ENCODE measurements around the gene BTRC. TPM values are rescaled to one million over a fixed set of nuclear protein-coding genes. Genes with fewer than 3 reads are reported as not detected.

Gene BTRC
- total and polyA plus RNA-seq, 7 donors = 2.4 to 32.6 (median 9.4) TPM

DNA sequence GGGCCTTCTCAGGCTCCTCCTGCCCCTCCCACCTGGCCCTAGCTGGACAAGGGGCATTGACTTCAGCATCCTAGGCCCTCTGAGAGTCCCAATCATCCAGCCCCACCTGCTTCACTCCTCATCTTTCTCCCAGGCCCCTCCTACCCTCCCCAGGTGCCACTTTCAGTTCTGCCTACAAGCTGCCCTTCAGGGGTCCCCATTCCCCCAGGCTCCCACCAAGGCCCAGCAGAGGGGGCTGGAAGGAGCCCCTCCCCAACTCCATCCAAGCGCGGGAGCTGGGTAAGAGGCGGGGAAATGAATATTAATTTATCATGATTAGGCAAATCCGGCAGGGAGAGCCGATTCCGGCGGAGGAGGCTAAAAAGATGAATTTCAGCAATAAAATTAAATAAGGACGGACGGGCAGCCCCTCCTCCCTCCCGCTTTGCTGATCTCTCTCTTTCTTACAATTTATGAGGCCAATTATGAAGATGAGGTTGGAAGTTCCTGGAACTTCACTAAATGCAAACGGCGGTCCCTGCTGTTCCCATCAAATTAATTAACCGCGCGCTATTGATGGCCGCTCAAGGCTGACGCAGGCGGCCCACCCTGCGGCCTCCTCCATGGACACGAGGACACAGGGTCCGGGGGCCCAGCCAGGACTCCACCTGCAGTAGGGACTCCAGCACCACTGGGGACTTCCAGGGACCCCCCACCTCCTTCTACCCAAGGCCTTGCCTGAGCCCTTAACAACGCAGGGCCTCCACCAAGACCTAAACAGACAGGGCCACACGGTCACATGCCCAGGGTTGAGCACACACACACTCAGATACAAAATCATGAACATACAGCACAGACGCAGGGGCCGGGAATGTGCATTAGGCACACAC is 220.2 kb downstream of the BTRC start:
- TF ChIP-seq POLR2AphosphoS5 (IDR thresholded peaks at IDR 0.05) (peak in 1 of 4 donors; percentile 16), EP300 (IDR thresholded peaks at IDR 0.05) (no peak)
- TF ChIP-seq, protein P1, sequence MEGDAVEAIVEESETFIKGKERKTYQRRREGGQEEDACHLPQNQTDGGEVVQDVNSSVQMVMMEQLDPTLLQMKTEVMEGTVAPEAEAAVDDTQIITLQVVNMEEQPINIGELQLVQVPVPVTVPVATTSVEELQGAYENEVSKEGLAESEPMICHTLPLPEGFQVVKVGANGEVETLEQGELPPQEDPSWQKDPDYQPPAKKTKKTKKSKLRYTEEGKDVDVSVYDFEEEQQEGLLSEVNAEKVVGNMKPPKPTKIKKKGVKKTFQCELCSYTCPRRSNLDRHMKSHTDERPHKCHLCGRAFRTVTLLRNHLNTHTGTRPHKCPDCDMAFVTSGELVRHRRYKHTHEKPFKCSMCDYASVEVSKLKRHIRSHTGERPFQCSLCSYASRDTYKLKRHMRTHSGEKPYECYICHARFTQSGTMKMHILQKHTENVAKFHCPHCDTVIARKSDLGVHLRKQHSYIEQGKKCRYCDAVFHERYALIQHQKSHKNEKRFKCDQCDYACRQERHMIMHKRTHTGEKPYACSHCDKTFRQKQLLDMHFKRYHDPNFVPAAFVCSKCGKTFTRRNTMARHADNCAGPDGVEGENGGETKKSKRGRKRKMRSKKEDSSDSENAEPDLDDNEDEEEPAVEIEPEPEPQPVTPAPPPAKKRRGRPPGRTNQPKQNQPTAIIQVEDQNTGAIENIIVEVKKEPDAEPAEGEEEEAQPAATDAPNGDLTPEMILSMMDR (IDR thresholded peaks at IDR 0.05) = no peak
- H3K4me1 ChIP-seq = peaks cover 0 to 19% (median 17%) of the 10 kb centered on the region in 4 donors
- no peak overlapping the region for H3K27ac ChIP-seq
- no peak overlapping the region for H3K4me3 ChIP-seq
- H3K36me3 ChIP-seq = peaks cover 0 to 20% (median 4%) of the 10 kb centered on the region in 4 donors
- 90 to 92% methylated on average over 25 of the region's 25 CpGs for WGBS, 2 donors
- no peak for DNase-seq
- intact Hi-C loops (cut with DNase I) = no loop called here
- peaks cover 0 to 4% (median 3%) of the 10 kb centered on the region in 4 donors for H3K9me3 ChIP-seq
- H3K27me3 ChIP-seq = peaks cover 12 to 19% (median 16%) of the 10 kb centered on the region in 3 donors

DNA sequence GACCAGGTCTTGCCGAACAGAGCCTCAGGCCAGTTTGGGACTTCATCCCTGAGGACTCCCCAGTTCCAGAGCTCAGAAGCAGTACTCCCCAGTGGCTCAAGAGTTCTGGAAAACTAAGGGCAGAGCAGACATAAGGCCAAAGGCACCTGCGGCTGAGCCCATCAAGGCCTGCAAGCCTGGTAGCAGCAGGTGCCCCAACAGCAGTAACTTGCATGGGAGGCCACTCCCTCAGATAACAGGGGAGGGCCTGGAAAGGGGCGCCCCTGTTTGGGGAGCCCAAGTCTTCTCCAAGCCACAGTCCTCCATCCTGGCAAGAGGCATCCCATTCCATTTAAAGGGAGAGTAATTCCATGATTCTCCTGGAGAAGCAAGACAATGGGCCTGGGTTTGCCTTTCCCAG is 221.1 kb downstream of the BTRC start:
- WGBS, 2 donors = 91 to 94% methylated on average over 3 of the region's 3 CpGs
- intact Hi-C loops (cut with DNase I) = no loop called here
- H3K4me3 ChIP-seq = no peak overlapping the region
- H3K27me3 ChIP-seq = peaks cover 2 to 10% (median 7%) of the 10 kb centered on the region in 3 donors
- H3K9me3 ChIP-seq = peaks cover 0 to 4% (median 3%) of the 10 kb centered on the region in 4 donors
- TF ChIP-seq POLR2AphosphoS5 (IDR thresholded peaks at IDR 0.05) (no peak), POLR2A (IDR thresholded peaks at IDR 0.05) (no peak), EP300 (IDR thresholded peaks at IDR 0.05) (no peak)
- TF ChIP-seq, protein P1 (IDR thresholded peaks at IDR 0.05) = no peak
- H3K36me3 ChIP-seq = peaks cover 3 to 30% (median 11%) of the 10 kb centered on the region in 4 donors
- DNase-seq = no peak
- no peak overlapping the region for H3K27ac ChIP-seq
- peaks cover 0 to 9% (median 8%) of the 10 kb centered on the region in 4 donors for H3K4me1 ChIP-seq

DNA sequence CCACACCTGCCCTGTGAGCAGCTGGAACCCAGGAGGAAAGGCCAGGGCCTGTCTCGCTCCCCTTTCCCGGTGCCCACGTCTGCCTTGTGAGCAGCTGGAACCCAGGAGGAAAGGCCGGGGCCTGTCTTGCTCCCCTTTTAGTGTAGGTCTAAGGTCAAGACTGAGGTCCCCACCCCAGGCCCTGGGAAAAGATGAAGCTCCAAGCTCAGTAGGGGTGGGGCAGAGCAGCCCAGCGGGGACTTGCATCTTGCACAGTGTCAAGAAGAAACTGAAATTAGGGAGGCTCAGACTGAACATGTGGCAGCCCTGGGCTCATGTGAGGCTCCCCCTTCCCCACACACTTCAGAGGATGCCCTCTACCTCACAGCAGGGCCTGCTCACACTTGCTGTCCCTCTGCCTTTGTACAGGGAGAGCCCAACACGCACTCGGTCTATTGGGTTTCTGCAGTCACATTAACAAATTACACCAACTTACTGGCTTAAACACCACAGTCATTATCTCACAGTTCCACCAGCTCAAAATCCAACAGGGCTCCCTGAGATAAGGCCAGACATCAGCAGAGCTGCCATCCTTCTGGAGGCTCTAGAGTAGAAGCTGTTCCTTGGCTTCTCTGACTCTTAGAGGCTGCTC is 221.7 kb downstream of the BTRC start:
- peaks cover 0 to 4% (median 3%) of the 10 kb centered on the region in 4 donors for H3K9me3 ChIP-seq
- H3K27ac ChIP-seq = no peak overlapping the region
- TF ChIP-seq EP300 (IDR thresholded peaks at IDR 0.05) = no peak
- TF ChIP-seq POLR2AphosphoS5 (IDR thresholded peaks at IDR 0.05) = no peak
- TF ChIP-seq, protein P1 (IDR thresholded peaks at IDR 0.05) = no peak
- WGBS, 2 donors = 90 to 93% methylated on average over 7 of the region's 7 CpGs
- H3K4me3 ChIP-seq = no peak overlapping the region
- DNase-seq = no peak
- peaks cover 0 to 3% (median 2%) of the 10 kb centered on the region in 4 donors for H3K4me1 ChIP-seq
- intact Hi-C loops (cut with DNase I) = no loop called here
- peaks cover 8 to 36% (median 14%) of the 10 kb centered on the region in 4 donors for H3K36me3 ChIP-seq
- H3K27me3 ChIP-seq = peaks cover 0 to 4% (median under 1%) of the 10 kb centered on the region in 3 donors

DNA sequence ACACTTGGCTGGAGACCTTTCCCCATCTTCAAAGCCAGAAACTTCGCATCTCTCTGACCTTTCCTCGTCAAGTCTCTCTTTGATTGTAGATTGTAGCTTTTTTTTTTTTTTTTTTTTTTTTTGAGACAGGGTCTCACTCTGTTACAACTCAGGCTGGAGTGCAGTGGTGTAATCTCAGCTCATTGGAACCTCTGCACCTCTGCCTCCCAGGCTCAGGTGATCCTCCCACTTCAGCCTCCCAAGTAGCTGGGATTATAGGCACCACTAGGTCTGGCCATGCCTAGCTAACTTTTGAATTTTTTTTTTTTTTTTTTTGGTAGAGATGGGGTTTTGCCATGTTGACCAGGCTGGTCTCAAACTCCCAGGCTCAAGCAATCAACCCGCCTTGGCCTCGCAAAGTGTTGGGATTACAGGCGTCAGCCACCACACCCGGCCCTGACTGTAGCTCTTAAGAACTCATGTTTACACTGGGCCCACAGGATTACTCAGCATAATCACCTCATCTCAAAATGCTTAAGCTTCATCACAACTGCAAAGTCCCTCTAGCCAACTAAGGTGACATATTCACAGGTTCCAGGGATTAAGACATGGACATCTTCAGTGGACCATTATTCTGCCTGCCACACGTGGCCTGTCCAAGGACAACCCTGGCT is 222.4 kb downstream of the BTRC start:
- H3K9me3 ChIP-seq = peaks cover 0 to 4% (median 3%) of the 10 kb centered on the region in 4 donors
- H3K4me1 ChIP-seq = no peaks in the 10 kb centered on the region
- peaks cover 8 to 42% (median 17%) of the 10 kb centered on the region in 4 donors for H3K36me3 ChIP-seq
- DNase-seq = no peak
- intact Hi-C loops (cut with DNase I) = no loop called here
- H3K4me3 ChIP-seq = no peak overlapping the region
- H3K27me3 ChIP-seq = no peaks in the 10 kb centered on the region
- no peak overlapping the region for H3K27ac ChIP-seq
- TF ChIP-seq, protein P1 (IDR thresholded peaks at IDR 0.05) = no peak
- no peak for TF ChIP-seq EP300 (IDR thresholded peaks at IDR 0.05)
- TF ChIP-seq POLR2A (IDR thresholded peaks at IDR 0.05) = no peak
- TF ChIP-seq POLR2AphosphoS5 (IDR thresholded peaks at IDR 0.05) = no peak
- WGBS, 2 donors = 66 to 85% methylated on average over 7 of the region's 7 CpGs

All from sigmoid colon (tissue), 7 donors.